HG02759 (cell line): ENCODE measurements around the gene SNAPC5.
"Not testable (repeated sequence)": the region's sequence is repeated elsewhere in the genome, so short reads cannot be mapped to it uniquely, and the experiment has no call there.

Experiments used
- ATAC-seq: cut with Tn5 transposase; IDR thresholded peaks from one replicate; pipeline ENCODE4 v1.9.1; 2021; ENCODE audit warnings: mild to moderate bottlenecking, moderate library complexity; ENCODE audit not compliant: unreplicated experiment

Gene SNAPC5

DNA sequence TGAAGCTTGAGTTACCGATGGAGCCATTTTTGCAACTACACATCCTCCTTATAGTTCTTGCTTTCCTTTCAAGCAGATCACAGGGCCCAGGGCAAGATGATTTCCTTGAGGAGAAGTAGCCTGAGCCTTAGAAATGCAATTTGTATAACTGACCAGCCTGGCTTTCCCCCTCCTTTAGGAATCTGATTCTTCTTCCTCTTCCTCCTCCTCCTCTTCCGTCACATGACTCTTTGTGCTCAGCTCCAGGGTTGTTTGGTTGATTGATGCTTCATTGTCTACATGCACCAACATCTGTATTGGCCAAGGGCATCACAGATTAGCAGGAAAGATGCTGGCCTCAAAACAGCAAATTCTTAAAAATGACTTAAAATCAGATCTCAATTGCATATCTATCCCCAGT, 3.3 kb downstream of the SNAPC5 start:
- no peak for ATAC-seq

- ATAC-seq, result no peak
Observed at GRCh38 chr15:66491846-66492245, 5.7 kb downstream of the SNAPC5 start.

DNA sequence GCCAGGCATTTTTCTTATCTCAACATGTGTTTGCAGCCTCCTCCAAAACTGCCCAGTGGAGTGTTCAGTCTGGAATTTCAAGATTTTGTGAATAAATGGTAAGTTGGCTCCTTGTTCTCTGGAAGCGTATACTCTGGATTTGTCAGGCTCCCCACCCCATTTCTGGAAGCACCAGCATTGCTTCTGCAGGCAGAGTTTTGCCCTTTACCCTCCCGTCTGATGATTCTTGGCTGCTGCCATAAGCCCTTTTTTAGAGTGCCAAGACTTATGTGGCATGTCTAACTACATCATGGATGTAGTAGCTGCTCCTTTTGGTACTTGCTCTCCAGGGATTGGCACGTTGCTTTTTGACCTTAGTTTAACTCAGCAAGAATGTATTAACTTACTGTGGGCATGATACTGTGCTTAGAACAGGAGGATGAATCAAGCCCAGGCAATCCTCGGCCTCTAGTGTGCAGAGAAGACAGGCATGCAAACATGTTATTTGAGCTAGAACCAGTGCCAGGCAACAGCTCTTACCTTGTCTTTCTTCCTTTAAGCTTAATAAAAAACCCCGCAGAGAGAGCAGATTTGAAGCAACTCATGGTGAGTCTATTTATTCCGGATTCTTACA, 8.3 kb downstream of the SNAPC5 start:
- ATAC-seq, result no peak

GRCh38 chr15:66488525-66488924, 9.0 kb downstream of the SNAPC5 start:
- no peak for ATAC-seq

- ATAC-seq, result no peak
Observed at GRCh38 chr15:66486887-66487286, 10.7 kb downstream of the SNAPC5 start.

- no peak for ATAC-seq
Observed at GRCh38 chr15:66484539-66485112, 12.9 kb downstream of the SNAPC5 start.

GRCh38 chr15:66483131-66483566, 14.4 kb downstream of the SNAPC5 start:
- ATAC-seq, result no peak

DNA sequence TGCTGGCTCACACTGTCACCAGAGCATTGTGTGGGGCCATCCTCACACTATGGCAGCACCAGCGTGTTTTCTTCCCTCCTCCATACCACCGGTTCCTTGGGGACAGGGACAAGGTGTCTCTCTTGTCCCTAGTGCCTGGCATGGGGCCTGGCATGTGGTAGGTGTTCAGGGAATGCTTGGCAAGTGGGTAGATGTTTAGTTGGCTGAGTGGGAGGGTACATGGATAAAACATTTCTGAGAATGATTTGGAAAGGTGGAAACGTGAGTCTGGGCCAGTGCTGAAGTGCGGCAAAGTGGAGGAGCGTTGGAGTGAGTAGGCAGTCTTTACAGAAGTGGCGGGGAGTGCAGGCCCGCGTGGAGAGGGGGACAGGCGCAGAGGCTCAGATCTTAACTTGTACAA, 15.0 kb downstream of the SNAPC5 start:
- no peak for ATAC-seq

GRCh38 chr15:66481107-66481856, 16.3 kb downstream of the SNAPC5 start:
- no peak for ATAC-seq

GRCh38 chr15:66480267-66480666, 17.3 kb downstream of the SNAPC5 start:
- no peak for ATAC-seq

DNA sequence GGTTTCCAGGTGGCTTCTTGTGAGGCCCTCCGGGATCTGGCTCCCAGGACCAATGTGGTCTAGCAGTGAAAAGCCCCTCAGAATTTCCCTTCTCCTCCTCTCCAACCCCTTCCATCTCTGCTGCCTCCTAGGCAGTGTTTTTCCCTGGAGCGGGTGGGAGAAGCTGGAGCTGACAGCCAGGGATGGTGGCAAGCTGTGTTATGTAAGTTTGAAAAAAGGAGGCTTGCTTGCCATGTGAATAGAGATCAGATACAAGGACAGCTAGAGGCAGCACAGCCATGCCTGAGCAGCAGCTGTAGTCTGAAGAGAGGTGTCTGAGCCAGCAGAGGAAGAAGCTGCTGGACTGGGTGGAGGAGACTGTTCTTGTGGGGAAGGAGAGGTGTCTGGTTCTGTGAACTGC, 20.6 kb downstream of the SNAPC5 start:
- no peak for ATAC-seq

GRCh38 chr15:66476535-66476934, 21.0 kb downstream of the SNAPC5 start:
- ATAC-seq, result no peak

GRCh38 chr15:66474963-66475362, 22.6 kb downstream of the SNAPC5 start:
- no peak for ATAC-seq

DNA sequence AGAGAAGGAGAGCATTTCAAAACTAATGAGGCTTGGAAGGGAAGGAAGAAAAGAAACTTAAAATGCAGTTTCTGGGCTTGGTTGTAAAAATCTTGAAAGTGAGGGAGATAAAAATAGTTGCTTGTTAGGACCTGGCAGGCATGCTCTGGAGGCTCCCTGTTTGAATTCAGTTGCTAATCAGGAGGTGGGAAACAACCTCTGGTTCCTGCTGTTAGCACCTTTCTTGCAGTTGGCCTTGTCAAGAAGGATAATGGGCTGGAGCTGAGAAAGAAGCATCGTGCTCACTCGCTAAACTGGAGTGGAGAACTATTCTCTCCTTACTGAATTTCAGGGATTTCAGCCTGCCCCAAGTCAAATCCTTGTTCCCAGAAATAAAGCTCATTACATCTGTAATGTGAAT, 23.4 kb downstream of the SNAPC5 start:
- ATAC-seq, result no peak

DNA sequence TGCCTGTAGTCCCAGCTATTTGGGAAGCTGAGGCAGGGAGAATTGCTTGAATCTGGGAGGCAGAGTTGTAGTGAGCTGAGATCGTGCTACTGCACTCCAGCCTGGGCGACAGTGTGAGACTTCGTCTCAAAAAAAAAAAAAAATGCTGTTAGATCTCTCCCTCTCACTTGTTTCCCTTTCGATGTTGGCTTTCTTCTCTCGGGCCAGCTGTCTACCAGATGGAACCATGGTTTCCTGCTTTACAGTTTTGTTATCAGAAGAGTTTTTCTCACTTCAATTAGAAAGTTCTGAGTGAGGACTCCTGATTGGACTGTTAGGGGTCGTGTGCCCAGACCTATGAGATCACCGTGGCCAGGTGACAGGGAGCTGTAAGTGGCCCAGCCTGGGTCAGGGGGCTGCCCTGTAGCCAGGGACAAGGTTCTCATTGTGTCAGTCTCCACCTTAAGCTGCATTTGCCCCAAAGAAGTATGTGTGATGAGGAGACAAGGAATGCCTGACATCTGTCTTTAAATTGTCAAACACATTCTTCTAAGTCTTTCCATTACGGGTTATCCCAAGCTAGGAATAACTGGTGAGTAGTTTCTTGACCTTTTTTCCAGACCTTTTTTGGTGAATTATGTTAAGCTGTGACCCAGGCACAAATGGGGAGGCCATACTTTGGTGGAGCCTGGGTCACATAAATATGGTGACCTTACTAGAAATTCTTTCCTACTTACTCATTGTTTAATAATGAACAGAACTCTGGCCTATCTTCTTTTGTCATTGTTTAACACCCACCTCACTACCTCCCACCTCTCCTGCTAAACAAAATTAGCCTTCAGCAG, 25.2 kb downstream of the SNAPC5 start:
- ATAC-seq, result peak; percentile 78

- not testable (repeated sequence) for ATAC-seq
Observed at GRCh38 chr15:66470825-66471224, 26.7 kb downstream of the SNAPC5 start.

- not testable (repeated sequence) for ATAC-seq
Observed at GRCh38 chr15:66467162-66468040, 30.2 kb downstream of the SNAPC5 start.

DNA sequence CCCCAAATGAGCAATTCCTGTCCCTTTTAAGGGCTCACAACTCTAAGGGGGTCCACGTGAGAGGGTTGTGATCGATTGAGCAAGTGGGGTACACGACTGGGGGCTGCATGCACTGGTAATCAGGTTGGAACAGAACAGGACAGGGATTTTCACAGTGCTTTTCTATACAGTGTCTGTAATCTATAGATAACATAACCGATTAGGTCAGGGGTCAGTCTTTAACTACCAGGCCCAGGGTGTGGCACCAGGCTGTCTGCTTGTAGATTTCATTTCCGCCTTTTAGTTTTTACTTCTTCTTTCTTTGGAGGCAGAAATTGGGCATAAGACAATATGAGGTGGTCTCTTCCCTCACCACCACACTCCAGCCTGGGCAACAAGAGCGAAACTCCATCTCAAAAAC, 32.3 kb downstream of the SNAPC5 start:
- ATAC-seq, result not testable (repeated sequence)

DNA sequence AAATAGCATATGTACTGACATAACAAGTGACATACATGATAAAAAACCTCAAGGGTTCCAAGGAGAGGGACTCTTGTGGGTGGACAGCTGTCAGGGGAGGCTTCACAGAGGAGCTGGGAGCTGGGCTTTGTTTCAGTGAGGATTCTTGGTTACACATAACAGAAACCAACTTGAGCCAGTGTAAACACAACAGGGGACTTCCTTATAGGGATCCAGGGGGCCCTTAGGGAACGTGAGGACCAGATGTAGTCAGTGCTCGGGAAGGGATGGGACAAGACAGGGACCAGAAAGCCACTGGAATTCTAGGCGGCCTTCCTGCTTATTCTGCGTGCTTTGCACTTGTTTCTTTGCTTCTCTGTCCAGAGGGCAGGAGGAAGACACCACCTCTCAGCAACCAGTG, 34.9 kb downstream of the SNAPC5 start:
- ATAC-seq, result no peak

GRCh38 chr15:66461917-66462316, 35.6 kb downstream of the SNAPC5 start:
- ATAC-seq, result no peak
